OCI-LY7 (cell line): ENCODE results near the gene XG.

Experiments used
- CTCF ChIP-seq: fragments of 200-600 bp; sonication (generic); conservative IDR thresholded peaks from 2 replicates; pipeline ENCODE4 v1.5.1; 2014; ENCODE audit warnings: mild to moderate bottlenecking, antibody characterized with exemption, low read length, moderate library complexity, mixed read lengths
- EZH2phosphoT487 ChIP-seq: fragments of 200-600 bp; sonication (generic); IDR thresholded peaks from 2 replicates; pipeline ENCODE4 v1.6.1; 2018; ENCODE audit warnings: low read depth, borderline replicate concordance, mild to moderate bottlenecking, mixed run types, antibody characterized with exemption, low read length, moderate library complexity, mixed read lengths

- TF ChIP-seq CTCF (no peak), EZH2phosphoT487 (no peak)
These were observed 19.2 kb upstream of the XG start for GRCh38 chrX:2732649-2733048.
